PC-3 (cell line): Measurements from ENCODE around the gene MACROD2. TPM values are rescaled to one million over a fixed set of nuclear protein-coding genes. Genes with fewer than 3 reads are reported as not detected.

Experiments
- ATAC-seq: fragments of 200-7000 bp; cut with Tn5 transposase; 2 replicates; pipeline ENCODE4 v1.9.1; 2020; ENCODE audit warnings: mild to moderate bottlenecking, moderate library complexity
- BruUV-seq: library from RNA; stranded (reverse); fragments of 400-500 nt; replicated peaks from 2 replicates; lab custom pipeline; 2021; lab: Mats Ljungman, UMichigan
- CTCF ChIA-PET: fragments of 300-600 bp; sonication (Branson Sonifier 250); formaldehyde crosslinking; loops from one replicate; lab custom pipeline; 2022; ENCODE audit warnings: antibody characterized with exemption; lab: Charles Lee
- POLR2A ChIA-PET: fragments of 300-600 bp; sonication (Branson Sonifier 250); formaldehyde crosslinking; loops from one replicate; lab custom pipeline; 2022; ENCODE audit warnings: antibody characterized with exemption; ENCODE audit not compliant: unreplicated experiment; lab: Charles Lee
- DNase-seq: peaks from one replicate; pipeline ENCODE4 v3.0.0-alpha.2; 2015
- H2AFZ ChIP-seq: fragments of 300-600 bp; sonication (generic); 2 replicates; pipeline ENCODE4 v1.6.0; 2016; ENCODE audit warnings: antibody characterized with exemption, low read length
- H3F3A ChIP-seq: fragments of 300-600 bp; sonication (generic); one replicate; pipeline ENCODE4 v1.6.0; 2017; ENCODE audit warnings: antibody characterized with exemption, low read length, control low read depth, mild to moderate bottlenecking; ENCODE audit not compliant: unreplicated experiment
- H3K27ac ChIP-seq: fragments of 300-600 bp; sonication (generic); 2 replicates; pipeline ENCODE4 v1.5.1; 2016; ENCODE audit warnings: mild to moderate bottlenecking, low read length
- H3K27me3 ChIP-seq: fragments of 300-600 bp; sonication (generic); 2 replicates; pipeline ENCODE4 v1.6.1; 2016; ENCODE audit warnings: low read length, mixed read lengths
- H3K36me3 ChIP-seq: fragments of 300-600 bp; sonication (generic); 2 replicates; pipeline ENCODE4 v1.6.1; 2016; ENCODE audit warnings: low read depth, mixed run types, low read length, mixed read lengths
- H3K4me1 ChIP-seq: fragments of 300-600 bp; sonication (generic); 2 replicates; pipeline ENCODE4 v1.5.1; 2016; ENCODE audit warnings: low read length; ENCODE audit not compliant: insufficient read depth
- H3K4me2 ChIP-seq: fragments of 300-600 bp; sonication (generic); 2 replicates; pipeline ENCODE4 v1.6.0; 2016; ENCODE audit warnings: low read length
- H3K4me3 ChIP-seq: fragments of 300-600 bp; sonication (generic); 2 replicates; pipeline ENCODE4 v1.5.1; 2016; ENCODE audit warnings: mild to moderate bottlenecking, low read length, mixed read lengths
- H3K79me2 ChIP-seq: fragments of 300-600 bp; sonication (generic); 2 replicates; pipeline ENCODE4 v1.6.1; 2017; ENCODE audit warnings: low read length, mixed read lengths
- H3K9ac ChIP-seq: fragments of 300-600 bp; sonication (generic); 2 replicates; pipeline ENCODE4 v1.6.0; 2016; ENCODE audit warnings: mild to moderate bottlenecking, low read length
- H3K9me2 ChIP-seq: fragments of 300-600 bp; sonication (generic); replicated peaks from 2 replicates; pipeline ENCODE4 v1.6.1; 2016; ENCODE audit warnings: mixed run types, low read length, mixed read lengths
- H3K9me3 ChIP-seq: fragments of 300-600 bp; sonication (generic); 2 replicates; pipeline ENCODE4 v1.6.1; 2016; ENCODE audit warnings: low read length, mixed read lengths
- H4K20me1 ChIP-seq: fragments of 300-600 bp; sonication (generic); 2 replicates; pipeline ENCODE4 v1.6.1; 2016; ENCODE audit warnings: low read length, mixed read lengths
- CTCF ChIP-seq: fragments of 300-600 bp; sonication (generic); conservative IDR thresholded peaks from 2 replicates; pipeline ENCODE4 v1.5.1; 2017; ENCODE audit warnings: antibody characterized with exemption, low read depth, mild to moderate bottlenecking, low read length
- EZH2 ChIP-seq: fragments of 300-600 bp; sonication (generic); IDR thresholded peaks from one replicate; pipeline ENCODE4 v1.6.1; 2017; ENCODE audit warnings: antibody characterized with exemption, mild to moderate bottlenecking, low read length; ENCODE audit not compliant: unreplicated experiment
- EZH2phosphoT487 ChIP-seq: fragments of 300-600 bp; sonication (generic); IDR thresholded peaks from 2 replicates; pipeline ENCODE4 v1.6.1; 2018; ENCODE audit warnings: mild to moderate bottlenecking, antibody characterized with exemption, low read length, borderline replicate concordance
- intact Hi-C: fragments of 100-400 bp; cut with micrococcal nuclease; formaldehyde crosslinking; loops from 2 replicates; pipeline ENCODE4 v1.9.0; 2023
- total RNA-seq: library from RNA; depleted of rRNA; stranded (reverse); fragments of >200 nt; gene quantifications from 2 replicates; pipeline ENCODE4 v1.2.3, GENCODE V29; 2014

MACROD2 gene
- total RNA-seq, 1 experiment from 2014 or later: 3.1 TPM

GRCh38 chr20:15794409-15794808 is 1799.1 kb downstream of the MACROD2 start:
- no peaks in the 10 kb centered on the region for H3K79me2 ChIP-seq
- H4K20me1 ChIP-seq: no peaks in the 10 kb centered on the region
- H3K27ac ChIP-seq: no peak overlapping the region
- H3K4me1 ChIP-seq: peaks cover 1% of the 10 kb centered on the region; the same call in 1 of the 2 replicates
- H3K36me3 ChIP-seq: no peaks in the 10 kb centered on the region
- ChIA-PET CTCF (no interaction called here), POLR2A (no interaction called here)
- no peaks in the 10 kb centered on the region for H3K9me3 ChIP-seq
- DNase-seq (no peak), ATAC-seq (no peak)
- no peak overlapping the region for H3K9ac ChIP-seq
- no peaks in the 10 kb centered on the region for H3K9me2 ChIP-seq
- H3K4me3 ChIP-seq: no peak overlapping the region
- no peak overlapping the region for H2AFZ ChIP-seq
- H3K27me3 ChIP-seq: no peaks in the 10 kb centered on the region
- H3K4me2 ChIP-seq: no peak overlapping the region
- TF ChIP-seq EZH2phosphoT487: no peak
- no peak for TF ChIP-seq EZH2
- TF ChIP-seq CTCF: no peak
- intact Hi-C loops: no loop called here
- no TSS peak for BruUV-seq
- no peaks in the 10 kb centered on the region for H3F3A ChIP-seq

GRCh38 chr20:15795305-15796019 is 1800.1 kb downstream of the MACROD2 start:
- BruUV-seq: no TSS peak
- intact Hi-C loops: no loop called here
- Histone ChIP-seq H3K9me3 (no peaks in the 10 kb centered on the region), H3K9me2 (no peaks in the 10 kb centered on the region), H3K4me3 (no peak overlapping the region), H3K4me1 (peaks cover 8% of the 10 kb centered on the region; the same call in 1 of the 2 replicates), H3K36me3 (no peaks in the 10 kb centered on the region), H3K27me3 (no peaks in the 10 kb centered on the region), H2AFZ (no peak overlapping the region), H4K20me1 (no peaks in the 10 kb centered on the region), H3K9ac (no peak overlapping the region), H3K4me2 (no peak overlapping the region), H3F3A (no peaks in the 10 kb centered on the region), H3K79me2 (no peaks in the 10 kb centered on the region), H3K27ac (no peak overlapping the region)
- ChIA-PET CTCF (no interaction called here), POLR2A (no interaction called here)
- ATAC-seq (no peak), DNase-seq (no peak)
- TF ChIP-seq EZH2phosphoT487 (no peak), EZH2 (no peak)

GRCh38 chr20:15799871-15800270 is 1804.6 kb downstream of the MACROD2 start:
- Histone ChIP-seq H3K4me3 (no peak overlapping the region), H3K79me2 (no peaks in the 10 kb centered on the region), H3K9me3 (no peaks in the 10 kb centered on the region), H3K9me2 (no peaks in the 10 kb centered on the region), H3K9ac (no peak overlapping the region), H3K4me1 (peaks cover 8% of the 10 kb centered on the region; the same call in 1 of the 2 replicates), H3K36me3 (no peaks in the 10 kb centered on the region), H2AFZ (no peak overlapping the region), H3K4me2 (0 out of 2 replicates have a peak overlapping the region, but pooled peaks have one; percentile 5), H3K27ac (no peak overlapping the region), H4K20me1 (no peaks in the 10 kb centered on the region), H3K27me3 (no peaks in the 10 kb centered on the region), H3F3A (no peaks in the 10 kb centered on the region)
- DNase-seq (peak; percentile 79), ATAC-seq (peak; percentile 62)
- no peak for TF ChIP-seq EZH2
- no TSS peak for BruUV-seq
- intact Hi-C loops: no loop called here
- ChIA-PET CTCF (no interaction called here), POLR2A (no interaction called here)
